WI38 (cell line): ENCODE data around the gene ADAMTSL4.

Experiments used
- H3K4me3 ChIP-seq: 2 replicates; pipeline ENCODE4 v1.5.1; 2011; ENCODE audit warnings: low read depth, mild to moderate bottlenecking, control low read depth, low read length
- TF ChIP-seq, protein P1 (sequence below): IDR thresholded peaks from 2 replicates; pipeline ENCODE4 v1.5.1; 2012; ENCODE audit warnings: low read depth, mild to moderate bottlenecking, control low read depth, low read length

Gene ADAMTSL4

GRCh38 chr1:150512846-150513245 is 36.4 kb upstream of the ADAMTSL4 start:
- TF ChIP-seq, protein P1, sequence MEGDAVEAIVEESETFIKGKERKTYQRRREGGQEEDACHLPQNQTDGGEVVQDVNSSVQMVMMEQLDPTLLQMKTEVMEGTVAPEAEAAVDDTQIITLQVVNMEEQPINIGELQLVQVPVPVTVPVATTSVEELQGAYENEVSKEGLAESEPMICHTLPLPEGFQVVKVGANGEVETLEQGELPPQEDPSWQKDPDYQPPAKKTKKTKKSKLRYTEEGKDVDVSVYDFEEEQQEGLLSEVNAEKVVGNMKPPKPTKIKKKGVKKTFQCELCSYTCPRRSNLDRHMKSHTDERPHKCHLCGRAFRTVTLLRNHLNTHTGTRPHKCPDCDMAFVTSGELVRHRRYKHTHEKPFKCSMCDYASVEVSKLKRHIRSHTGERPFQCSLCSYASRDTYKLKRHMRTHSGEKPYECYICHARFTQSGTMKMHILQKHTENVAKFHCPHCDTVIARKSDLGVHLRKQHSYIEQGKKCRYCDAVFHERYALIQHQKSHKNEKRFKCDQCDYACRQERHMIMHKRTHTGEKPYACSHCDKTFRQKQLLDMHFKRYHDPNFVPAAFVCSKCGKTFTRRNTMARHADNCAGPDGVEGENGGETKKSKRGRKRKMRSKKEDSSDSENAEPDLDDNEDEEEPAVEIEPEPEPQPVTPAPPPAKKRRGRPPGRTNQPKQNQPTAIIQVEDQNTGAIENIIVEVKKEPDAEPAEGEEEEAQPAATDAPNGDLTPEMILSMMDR = no peak
- H3K4me3 ChIP-seq = no peak overlapping the region

DNA sequence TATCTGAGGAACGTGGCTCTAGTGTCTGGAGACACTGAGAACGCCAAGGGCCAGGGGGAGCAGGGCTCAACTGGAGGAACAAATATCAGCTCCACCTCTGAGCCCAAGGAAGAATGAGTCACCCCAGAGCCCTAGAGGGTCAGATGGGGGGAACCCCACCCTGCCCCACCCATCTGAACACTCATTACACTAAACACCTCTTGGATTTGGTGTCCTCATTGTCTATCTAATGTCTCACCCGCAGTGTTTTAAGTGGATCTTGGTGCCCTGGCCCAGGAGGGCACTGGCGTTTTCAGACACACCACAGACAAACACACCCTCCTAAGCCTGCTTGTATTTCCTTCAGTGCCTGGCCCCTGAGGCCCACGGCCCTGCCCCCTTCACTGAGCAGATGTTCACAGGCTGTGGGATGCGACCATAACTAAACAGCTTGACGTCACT is 35.8 kb upstream of the ADAMTSL4 start:
- TF ChIP-seq, protein P1 = no peak
- H3K4me3 ChIP-seq = no peak overlapping the region

- TF ChIP-seq, protein P1 = no peak
- H3K4me3 ChIP-seq = no peak overlapping the region
Measured at GRCh38 chr1:150514260-150514659, 34.9 kb upstream of the ADAMTSL4 start.

DNA sequence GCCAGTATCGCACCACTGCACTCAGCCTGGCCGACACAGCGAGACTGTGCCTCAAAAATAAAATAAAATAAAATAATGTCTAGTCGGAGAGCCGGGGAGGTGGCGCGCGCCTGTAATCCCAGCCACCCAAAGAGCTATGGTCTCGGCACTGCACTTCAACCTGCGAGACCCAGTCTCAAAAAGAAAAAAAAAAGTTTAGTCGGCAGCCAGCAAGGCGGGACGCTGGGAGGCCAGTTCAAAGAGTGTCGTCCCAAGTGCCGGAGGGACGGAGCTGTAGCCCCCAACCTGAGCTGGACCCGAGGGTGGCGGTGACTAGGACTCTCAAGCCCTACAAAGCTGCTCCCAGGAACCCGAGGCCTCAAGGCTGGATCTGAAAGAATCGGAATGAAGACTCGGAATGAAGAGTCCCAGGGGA is 34.3 kb upstream of the ADAMTSL4 start:
- TF ChIP-seq, protein P1 = no peak

DNA sequence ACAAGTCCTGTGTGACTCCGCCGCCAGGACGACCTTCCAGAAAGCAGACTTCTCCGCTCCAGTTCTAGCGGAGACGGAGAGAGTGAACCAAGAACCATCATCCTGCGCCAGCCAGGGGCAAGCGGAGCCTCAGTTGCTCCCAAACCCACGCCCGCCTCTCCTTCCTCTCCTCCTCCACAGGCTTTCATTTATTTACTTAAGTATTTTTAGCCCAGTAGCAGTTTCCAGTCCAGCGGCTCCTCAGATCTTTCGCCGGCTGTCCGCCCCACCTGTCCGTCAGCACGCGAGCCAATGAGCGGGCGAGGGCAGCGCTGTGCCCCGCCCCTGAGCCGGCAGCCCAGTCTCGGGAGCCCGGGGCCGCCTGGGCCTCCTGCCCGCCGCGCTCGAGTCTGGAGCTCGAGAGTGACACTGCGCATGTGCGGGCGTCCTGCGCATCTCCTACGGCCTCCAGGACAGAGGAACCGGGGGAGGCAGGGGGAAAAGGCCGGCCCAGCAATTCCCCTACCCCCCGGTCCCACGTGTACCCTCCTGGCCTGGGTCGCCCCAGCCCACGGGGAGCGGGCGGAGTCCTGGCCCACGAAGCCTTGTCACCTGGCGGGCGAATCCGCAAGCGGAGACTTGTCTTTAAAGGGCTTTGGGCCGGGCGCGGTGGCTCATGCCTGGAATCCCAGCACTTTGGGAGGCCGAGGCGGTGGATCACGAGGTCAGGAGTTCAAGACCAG is 33.7 kb upstream of the ADAMTSL4 start, which contains the start of gene FALEC:
Gene FALEC, plus strand, starts transcription at position 425 of the 722 bp plus-strand sequence.
- H3K4me3 ChIP-seq = peak within 1 kb of the TSS; percentile 52
- TF ChIP-seq, protein P1 = no peak

More for the DNA sequence above, 34.3 kb upstream of the ADAMTSL4 start:
- H3K4me3 ChIP-seq = peak overlapping the region; percentile 52

DNA sequence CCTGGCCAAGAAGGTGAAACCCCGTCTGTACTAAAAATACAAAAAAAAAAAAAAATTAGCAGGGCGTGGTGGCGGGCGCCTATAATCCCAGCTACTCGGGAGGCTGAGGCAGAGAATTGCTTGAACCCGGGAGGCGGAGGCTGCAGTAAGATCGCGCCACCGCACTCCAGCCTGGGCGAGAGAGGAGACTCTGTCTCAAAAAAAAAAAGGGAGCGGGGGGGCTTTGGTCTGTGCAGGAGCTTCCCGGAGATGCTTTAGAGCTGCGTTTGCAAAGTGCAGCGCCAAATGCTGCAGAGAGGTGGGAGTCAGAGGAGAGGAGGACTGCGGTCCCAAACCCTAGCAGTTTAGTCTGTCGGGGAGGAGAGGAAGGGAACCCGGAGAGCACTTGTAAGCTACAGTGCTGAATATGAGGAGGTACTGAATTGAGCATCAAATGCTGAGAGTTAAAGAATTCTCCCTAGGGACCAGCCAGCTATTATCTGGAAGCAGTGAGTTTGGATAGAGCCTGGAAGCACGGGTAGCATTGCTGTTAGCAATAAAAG is 33.1 kb upstream of the ADAMTSL4 start:
- H3K4me3 ChIP-seq = peak overlapping the region; percentile 52
- TF ChIP-seq, protein P1 = no peak

GRCh38 chr1:150516616-150517015 is 32.6 kb upstream of the ADAMTSL4 start:
- TF ChIP-seq, protein P1 = no peak
- H3K4me3 ChIP-seq = peak overlapping the region; percentile 52; the same call in 1 of the 2 replicates
